IMR-90 (cell line): ENCODE data around the gene B3GLCT. TPM values are rescaled to one million over a fixed set of nuclear protein-coding genes. Genes with fewer than 3 reads are reported as not detected.

ENCODE experiments used
- ATAC-seq: fragments of 200-7000 bp; cut with Tn5 transposase; 2 replicates; pipeline ENCODE4 v1.9.1; 2020; ENCODE audit warnings: low read depth, mild to moderate bottlenecking, moderate library complexity
- BruUV-seq: library from RNA; stranded (reverse); fragments of 400-500 nt; replicated peaks from 2 replicates; lab custom pipeline; 2021; lab: Mats Ljungman, UMichigan
- CTCF ChIA-PET: fragments of 300-600 bp; formaldehyde crosslinking; extraction: SDS; loops from one replicate; lab custom pipeline; 2021; ENCODE audit warnings: antibody characterized with exemption; lab: Yijun Ruan, JAX
- POLR2A ChIA-PET: fragments of 300-600 bp; sonication (Branson Sonifier 250); formaldehyde crosslinking; loops from one replicate; lab custom pipeline; 2022; ENCODE audit warnings: antibody characterized with exemption; ENCODE audit not compliant: unreplicated experiment; lab: Charles Lee
- DNase-seq: peaks from one replicate; pipeline ENCODE4 v3.0.0; 2013
- H2AFZ ChIP-seq: replicated peaks from 2 replicates; pipeline ENCODE3; 2013; ENCODE audit warnings: low read length, mild to moderate bottlenecking; ENCODE audit not compliant: poor library complexity
- H2AK5ac ChIP-seq: 2 replicates; pipeline ENCODE4 v1.6.1; 2013; ENCODE audit warnings: low read depth, low read length, inconsistent platforms
- H2AK9ac ChIP-seq: replicated peaks from 2 replicates; pipeline ENCODE3; 2013; ENCODE audit warnings: mild to moderate bottlenecking, low read depth, low read length, moderate library complexity; ENCODE audit not compliant: poor library complexity
- H2BK120ac ChIP-seq: 2 replicates; pipeline ENCODE4 v1.6.1; 2013; ENCODE audit warnings: low read depth, low read length, inconsistent platforms
- H2BK15ac ChIP-seq: 3 replicates; pipeline ENCODE4 v1.6.1; 2013; ENCODE audit warnings: low read depth, low read length, inconsistent platforms
- H2BK20ac ChIP-seq: 2 replicates; pipeline ENCODE4 v1.6.1; 2013; ENCODE audit warnings: low read depth, mild to moderate bottlenecking, inconsistent platforms, low read length, moderate library complexity
- H2BK5ac ChIP-seq: 2 replicates; pipeline ENCODE4 v1.6.1; 2013; ENCODE audit warnings: mild to moderate bottlenecking, low read depth, low read length, inconsistent platforms; ENCODE audit not compliant: poor library complexity, severe bottlenecking
- H3K14ac ChIP-seq: replicated peaks from 2 replicates; pipeline ENCODE4 v1.6.1; 2013; ENCODE audit warnings: low read depth, low read length, inconsistent platforms
- H3K18ac ChIP-seq: 2 replicates; pipeline ENCODE4 v1.6.1; 2013; ENCODE audit warnings: low read depth, low read length, control low read depth
- H3K23ac ChIP-seq: 2 replicates; pipeline ENCODE4 v1.6.1; 2013; ENCODE audit warnings: low read depth, low read length, inconsistent platforms
- H3K27ac ChIP-seq: 2 replicates; pipeline ENCODE4 v1.5.1; 2013; ENCODE audit warnings: mild to moderate bottlenecking, control low read depth, low read length; ENCODE audit not compliant: insufficient read depth
- H3K27me3 ChIP-seq: 2 replicates; pipeline ENCODE4 v1.6.1; 2013; ENCODE audit warnings: low read length; ENCODE audit not compliant: control insufficient read depth, insufficient read depth
- H3K36me3 ChIP-seq: 2 replicates; pipeline ENCODE4 v1.6.1; 2013; ENCODE audit warnings: low read length, mixed read lengths; ENCODE audit not compliant: control insufficient read depth, insufficient read depth
- H3K4ac ChIP-seq: 2 replicates; pipeline ENCODE4 v1.6.1; 2013; ENCODE audit warnings: low read depth, low read length, inconsistent platforms
- H3K4me1 ChIP-seq: 2 replicates; pipeline ENCODE4 v1.6.1; 2013; ENCODE audit warnings: low read length, mixed read lengths; ENCODE audit not compliant: control insufficient read depth, insufficient read depth
- H3K4me2 ChIP-seq: 2 replicates; pipeline ENCODE4 v1.6.1; 2013; ENCODE audit warnings: low read depth, mild to moderate bottlenecking, control low read depth, low read length, moderate library complexity
- H3K4me3 ChIP-seq: 2 replicates; pipeline ENCODE4 v1.5.1; 2013; ENCODE audit warnings: low read depth, mild to moderate bottlenecking, control low read depth, low read length, moderate library complexity; ENCODE audit not compliant: insufficient read depth
- H3K56ac ChIP-seq: 2 replicates; pipeline ENCODE4 v1.6.1; 2013; ENCODE audit warnings: low read length, inconsistent platforms; ENCODE audit not compliant: insufficient read depth; ENCODE audit errors: extremely low read depth
- H3K79me1 ChIP-seq, 2 experiments: 2 replicates each; pipeline ENCODE4 v1.6.1; 2013; ENCODE audit warnings: low read length in 2 of 2, inconsistent platforms in 1 of 2, low read depth in 1 of 2
- H3K9ac ChIP-seq: 2 replicates; pipeline ENCODE4 v1.6.1; 2013; ENCODE audit warnings: low read depth, low read length, control low read depth
- H3K9me1 ChIP-seq: 2 replicates; pipeline ENCODE4 v1.6.1; 2013; ENCODE audit warnings: low read length, inconsistent platforms; ENCODE audit not compliant: insufficient read depth
- H3K9me3 ChIP-seq: 2 replicates; pipeline ENCODE4 v1.6.1; 2013; ENCODE audit warnings: low read length; ENCODE audit not compliant: control insufficient read depth, insufficient read depth
- H4K20me1 ChIP-seq: 2 replicates; pipeline ENCODE4 v1.6.1; 2013; ENCODE audit warnings: low read length, inconsistent platforms; ENCODE audit not compliant: insufficient read depth
- H4K5ac ChIP-seq: 2 replicates; pipeline ENCODE4 v1.6.1; 2013; ENCODE audit warnings: mild to moderate bottlenecking, low read depth, low read length, control low read depth
- H4K8ac ChIP-seq, 2 experiments: 2 replicates each; pipeline ENCODE4 v1.6.1; 2013; ENCODE audit warnings: low read depth in 2 of 2, low read length in 2 of 2, control low read depth in 1 of 2, inconsistent platforms in 1 of 2
- H4K91ac ChIP-seq: 2 replicates; pipeline ENCODE4 v1.6.1; 2013; ENCODE audit warnings: low read depth, low read length, inconsistent platforms; ENCODE audit not compliant: insufficient read depth
- MAZ ChIP-seq: IDR thresholded peaks from 2 replicates; pipeline ENCODE4 v1.6.1; 2012; ENCODE audit warnings: low read depth, mild to moderate bottlenecking, low read length, improper control_type of control experiment, moderate library complexity, borderline replicate concordance
- NFE2L2 ChIP-seq: fragments of 150-350 bp; IDR thresholded peaks from 2 replicates; pipeline ENCODE4 v1.6.1; 2016; ENCODE audit warnings: low read depth, mild to moderate bottlenecking, low read length
- WGBS, 2 experiments: methylation state at CpG; one replicate each; pipeline versions ENCODE4 v1.1.5 to v1.1.7; 2013; ENCODE audit warnings: missing lambda C conversion rate in 2 of 2; ENCODE audit not compliant: insufficient read length in 1 of 2; ENCODE audit errors: extremely low coverage in 2 of 2; 5-methylcytosine and 5-hydroxymethylcytosine counted together
- dilution Hi-C: fragments of 300-500 bp; cut with HindIII; formaldehyde crosslinking; loops from one replicate; pipeline ENCODE4 v1.14.3; 2018; ENCODE audit warnings: low sequenced_read_pairs; ENCODE audit not compliant: unreplicated experiment
- in situ Hi-C: fragments of 300-500 bp; cut with MboI; formaldehyde crosslinking; loops from 3 replicates; pipeline ENCODE4 v1.14.3; 2019; ENCODE audit warnings: low sequenced_read_pairs, inconsistent platforms, mixed read lengths
- intact Hi-C: fragments of 100-400 bp; cut with micrococcal nuclease; formaldehyde crosslinking; loops from 2 replicates; pipeline ENCODE4 v1.10.0; 2022
- polyA plus RNA-seq, 3 experiments: library from polyadenylated mRNA; depleted of rRNA; stranded (reverse); fragments of >200 nt; gene quantifications; 2 replicates each; pipeline ENCODE4 v1.2.3, GENCODE V29; 2012; ENCODE audit warnings: low replicate concordance in 1 of 3
- total RNA-seq: library from RNA; depleted of rRNA; stranded (reverse); fragments of >200 nt; gene quantifications from 2 replicates; pipeline ENCODE4 v1.2.3, GENCODE V29; 2012

The B3GLCT gene
- total and polyA plus RNA-seq, 2 of the 4 experiments (the other 2 are of a cell fraction), result 2.0 to 4.5 TPM

DNA sequence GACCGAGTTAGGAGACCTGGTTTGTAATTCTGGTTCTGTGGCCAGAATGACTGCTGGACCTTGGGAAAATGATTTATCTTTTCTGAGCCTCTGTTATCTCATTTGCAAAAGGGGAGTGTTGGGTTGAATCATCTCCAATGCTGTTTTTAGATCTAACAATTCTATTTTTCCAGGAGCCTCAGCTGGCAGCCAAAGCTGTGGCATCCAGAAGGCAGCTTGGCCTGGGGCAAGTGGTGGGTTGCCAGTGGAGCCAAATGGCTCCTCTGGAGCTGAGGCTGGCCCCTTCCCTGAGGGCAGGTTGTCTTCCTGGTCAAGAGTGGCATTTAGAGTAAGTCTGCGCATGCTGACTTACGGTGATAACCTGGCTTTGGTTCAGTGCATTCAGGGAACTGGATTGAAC lies 21.3 kb downstream of the B3GLCT start:
- TF ChIP-seq MAZ (no peak), NFE2L2 (no peak)
- no peak overlapping the region for H3K4me3 ChIP-seq
- H3K4me1 ChIP-seq, result no peaks in the 10 kb centered on the region
- H3K9me3 ChIP-seq, result no peaks in the 10 kb centered on the region
- in situ Hi-C loops, result no loop called here
- H4K5ac ChIP-seq, result no peak overlapping the region
- ATAC-seq (no peak), DNase-seq (no peak)
- H2BK20ac ChIP-seq, result no peak overlapping the region
- no peak overlapping the region for H3K4ac ChIP-seq
- no peak overlapping the region for H3K56ac ChIP-seq
- no peak overlapping the region for H3K27ac ChIP-seq
- H3K36me3 ChIP-seq, result no peaks in the 10 kb centered on the region
- dilution Hi-C loops, result no loop called here
- H3K23ac ChIP-seq, result no peak overlapping the region
- whole genome bisulfite sequencing, 2 experiments, result no CpG with 5 or more reads among the region's 3 CpGs
- no peak overlapping the region for H2BK15ac ChIP-seq
- no peaks in the 10 kb centered on the region for H3K79me1 ChIP-seq
- no peak overlapping the region for H2BK5ac ChIP-seq
- POLR2A ChIA-PET, result no interaction called here
- H2AFZ ChIP-seq, result no peak overlapping the region
- H4K20me1 ChIP-seq, result no peaks in the 10 kb centered on the region
- peaks cover 4% of the 10 kb centered on the region; the same call in 1 of the 2 replicates for H3K9me1 ChIP-seq
- H4K8ac ChIP-seq, result no peak overlapping the region
- no peak overlapping the region for H3K18ac ChIP-seq
- no peak overlapping the region for H2AK5ac ChIP-seq
- H4K91ac ChIP-seq, result no peak overlapping the region
- intact Hi-C loops, result no loop called here
- no peak overlapping the region for H2BK120ac ChIP-seq
- H3K9ac ChIP-seq, result no peak overlapping the region
- H3K14ac ChIP-seq, result no peak overlapping the region
- no TSS peak for BruUV-seq
- H3K27me3 ChIP-seq, result no peaks in the 10 kb centered on the region
- CTCF ChIA-PET, result no interaction called here
- H2AK9ac ChIP-seq, result no peak overlapping the region
- H3K4me2 ChIP-seq, result no peak overlapping the region
